ENCODE data around the gene ODAPH.

The ODAPH gene

DNA sequence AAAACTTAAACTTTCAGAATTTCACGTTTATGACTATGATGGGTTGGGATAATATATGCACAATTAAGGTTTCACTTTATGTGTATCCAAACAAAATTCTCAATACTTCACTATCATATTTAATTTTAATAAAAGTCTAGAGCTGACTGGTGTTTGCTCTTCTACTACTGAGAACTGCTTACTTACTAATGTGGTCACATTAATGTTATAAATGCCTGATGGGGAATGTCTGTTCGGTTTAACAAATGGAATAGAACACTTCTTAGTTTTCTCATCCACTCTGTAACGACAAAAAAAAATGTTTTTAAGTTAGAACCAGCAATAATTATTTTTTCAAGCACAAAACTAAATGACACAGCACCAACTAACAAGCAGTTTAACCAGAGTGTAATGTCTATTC is 40.2 kb downstream of the ODAPH start:
- TF ChIP-seq, protein P1, sequence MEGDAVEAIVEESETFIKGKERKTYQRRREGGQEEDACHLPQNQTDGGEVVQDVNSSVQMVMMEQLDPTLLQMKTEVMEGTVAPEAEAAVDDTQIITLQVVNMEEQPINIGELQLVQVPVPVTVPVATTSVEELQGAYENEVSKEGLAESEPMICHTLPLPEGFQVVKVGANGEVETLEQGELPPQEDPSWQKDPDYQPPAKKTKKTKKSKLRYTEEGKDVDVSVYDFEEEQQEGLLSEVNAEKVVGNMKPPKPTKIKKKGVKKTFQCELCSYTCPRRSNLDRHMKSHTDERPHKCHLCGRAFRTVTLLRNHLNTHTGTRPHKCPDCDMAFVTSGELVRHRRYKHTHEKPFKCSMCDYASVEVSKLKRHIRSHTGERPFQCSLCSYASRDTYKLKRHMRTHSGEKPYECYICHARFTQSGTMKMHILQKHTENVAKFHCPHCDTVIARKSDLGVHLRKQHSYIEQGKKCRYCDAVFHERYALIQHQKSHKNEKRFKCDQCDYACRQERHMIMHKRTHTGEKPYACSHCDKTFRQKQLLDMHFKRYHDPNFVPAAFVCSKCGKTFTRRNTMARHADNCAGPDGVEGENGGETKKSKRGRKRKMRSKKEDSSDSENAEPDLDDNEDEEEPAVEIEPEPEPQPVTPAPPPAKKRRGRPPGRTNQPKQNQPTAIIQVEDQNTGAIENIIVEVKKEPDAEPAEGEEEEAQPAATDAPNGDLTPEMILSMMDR (IDR thresholded peaks at IDR 0.05; ENCODE audit: low read depth, low read length) = no peak
- no peak overlapping the region for H3K4me3 ChIP-seq (ENCODE audit: low read depth, low read length)

DNA sequence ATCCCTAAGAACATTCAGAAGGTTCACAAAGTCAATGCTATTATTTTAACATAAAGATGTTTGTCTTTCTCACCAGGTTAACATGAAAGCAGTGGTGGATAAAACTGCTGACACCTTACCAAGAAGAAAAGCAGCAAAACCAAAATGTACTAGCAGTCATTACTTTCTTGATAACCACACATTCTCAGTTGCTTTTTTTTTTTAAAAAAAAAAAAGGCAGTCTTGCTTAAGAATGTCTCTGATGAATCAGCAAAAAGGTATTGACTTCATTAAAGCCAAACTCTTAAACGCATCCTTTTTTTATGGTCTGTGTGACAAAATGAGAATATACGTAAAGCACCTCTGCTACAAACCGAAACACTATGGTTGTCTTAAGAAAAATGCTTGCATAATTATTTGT is 42.5 kb downstream of the ODAPH start:
- H3K4me3 ChIP-seq (ENCODE audit: low read depth, low read length) = no peak overlapping the region
- TF ChIP-seq, protein P1 (IDR thresholded peaks at IDR 0.05; ENCODE audit: low read depth, low read length) = no peak

DNA sequence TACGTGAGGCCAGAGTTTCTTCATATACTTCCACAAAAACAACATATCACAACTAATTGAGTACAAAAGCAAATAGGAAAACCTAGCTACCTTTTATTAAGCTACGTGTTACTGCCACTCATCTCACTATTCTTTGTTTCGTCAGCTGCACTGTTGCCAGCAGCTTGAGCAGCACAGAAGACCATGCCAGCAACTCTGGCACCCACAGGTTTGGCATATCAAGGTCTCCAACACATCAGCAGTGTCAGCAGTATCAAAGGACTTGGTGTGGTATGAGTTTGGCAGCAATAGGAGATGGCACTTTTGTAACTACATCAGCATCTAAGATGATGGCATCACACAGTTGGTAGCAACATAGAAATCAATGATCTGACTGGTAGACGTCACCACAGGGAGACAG is 43.8 kb downstream of the ODAPH start:
- no peak overlapping the region for H3K4me3 ChIP-seq (ENCODE audit: low read depth, low read length)
- TF ChIP-seq, protein P1 (IDR thresholded peaks at IDR 0.05; ENCODE audit: low read depth, low read length) = no peak

DNA sequence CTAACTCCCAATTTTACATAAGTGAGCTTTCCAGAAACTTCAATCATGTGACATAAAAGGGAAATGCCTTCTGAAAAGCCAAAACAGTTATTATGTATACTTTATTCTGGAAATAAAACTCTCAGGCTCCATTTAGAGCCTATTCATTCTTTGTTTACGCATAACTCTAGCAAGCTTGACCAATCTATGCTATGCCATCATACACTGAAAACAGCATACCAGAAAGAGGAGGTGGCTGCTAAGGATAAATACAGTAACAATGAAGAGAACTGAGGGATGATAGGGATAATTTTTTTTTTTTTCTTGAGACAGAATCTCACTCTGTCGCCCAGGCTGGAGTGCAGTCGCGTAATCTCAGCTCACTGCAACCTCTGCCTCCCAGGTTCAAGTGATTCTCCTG is 50.1 kb downstream of the ODAPH start:
- H3K4me3 ChIP-seq (ENCODE audit: low read depth, low read length) = no peak overlapping the region
- TF ChIP-seq, protein P1 (IDR thresholded peaks at IDR 0.05; ENCODE audit: low read depth, low read length) = no peak

DNA sequence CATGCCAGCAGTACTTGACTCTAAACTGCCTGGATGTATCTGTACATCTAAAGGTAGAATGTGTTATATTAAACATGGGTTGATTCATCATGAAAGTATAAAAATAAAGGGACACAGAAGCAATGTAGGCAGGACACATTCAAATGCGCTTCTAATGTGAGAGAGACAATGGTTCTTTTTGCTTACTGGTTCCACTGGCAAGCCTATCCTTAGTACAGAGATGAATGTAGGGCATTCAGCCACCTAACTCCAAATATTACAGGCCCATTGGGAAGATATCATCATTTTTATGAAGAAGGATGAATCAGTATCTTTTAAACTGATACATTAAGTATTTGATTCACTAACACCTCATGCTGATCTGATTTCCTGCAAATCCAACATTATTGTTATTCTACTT is 56.4 kb downstream of the ODAPH start:
- TF ChIP-seq, protein P1 (IDR thresholded peaks at IDR 0.05; ENCODE audit: low read depth, low read length) = no peak
- H3K4me3 ChIP-seq (ENCODE audit: low read depth, low read length) = no peak overlapping the region
